HEK293 (cell line): ENCODE measurements around the gene TBC1D22A.

Experiments
- CTCF ChIA-PET: fragments of 350-600 bp; formaldehyde crosslinking; extraction: SDS; loops from one replicate; lab custom pipeline; 2021; ENCODE audit warnings: antibody characterized with exemption; lab: Yijun Ruan, JAX
- POLR2A ChIA-PET: fragments of 300-600 bp; formaldehyde crosslinking; extraction: SDS; loops from one replicate; lab custom pipeline; 2020; ENCODE audit warnings: antibody characterized with exemption, inconsistent platforms; lab: Yijun Ruan, JAX
- H3K27ac ChIP-seq: fragments of 200-500 bp; sonication (Bioruptor generic); 2 replicates; pipeline ENCODE4 v1.5.1; 2014; ENCODE audit warnings: low read depth, low read length, control low read depth, inconsistent platforms; ENCODE audit errors: extremely low read depth
- H3K36me3 ChIP-seq, 2 experiments: fragments of 200-500 bp in 1 of 2; sonication (Bioruptor generic) in 1 of 2; 1 replicate in 1 of 2; 2 replicates in 1 of 2; pipeline ENCODE4 v1.5.1; 2014 to 2017; ENCODE audit warnings: inconsistent platforms in 2 of 2, low read length in 2 of 2; ENCODE audit not compliant: control insufficient read depth in 2 of 2, insufficient read depth in 1 of 2
- H3K4me1 ChIP-seq: fragments of 200-500 bp; sonication (Bioruptor generic); 2 replicates; pipeline ENCODE4 v1.5.1; 2014; ENCODE audit warnings: mild to moderate bottlenecking, low read length, inconsistent platforms; ENCODE audit not compliant: control insufficient read depth, insufficient read depth
- H3K4me3 ChIP-seq: 2 replicates; pipeline ENCODE4 v1.5.1; 2011; ENCODE audit warnings: low read depth, mild to moderate bottlenecking, control low read depth, low read length, moderate library complexity
- H3K9me3 ChIP-seq: fragments of 200-500 bp; sonication (Bioruptor generic); 2 replicates; pipeline ENCODE4 v1.5.1; 2014; ENCODE audit warnings: low read depth, low read length, inconsistent platforms; ENCODE audit not compliant: control insufficient read depth, insufficient read depth
- HOXA7 ChIP-seq: sonication (generic); formaldehyde crosslinking; IDR thresholded peaks from 2 replicates; pipeline ENCODE4 v1.8.1; 2022; ENCODE audit warnings: missing genetic modification reagents, borderline replicate concordance
- PATZ1 ChIP-seq: fragments of 450-650 bp; formaldehyde crosslinking; IDR thresholded peaks from 2 replicates; pipeline ENCODE4 v1.5.1; 2016; ENCODE audit warnings: missing biosample characterization, missing genetic modification characterization
- ZBTB7A ChIP-seq: fragments of 450-650 bp; formaldehyde crosslinking; IDR thresholded peaks from 2 replicates; pipeline ENCODE4 v1.5.1; 2016; ENCODE audit warnings: low read depth, missing biosample characterization, missing genetic modification characterization
- ZNF18 ChIP-seq: fragments of 450-650 bp; formaldehyde crosslinking; IDR thresholded peaks from 2 replicates; pipeline ENCODE4 v1.5.1; 2016; ENCODE audit warnings: missing biosample characterization, missing genetic modification characterization
- ZNF24 ChIP-seq: fragments of 450-650 bp; formaldehyde crosslinking; IDR thresholded peaks from 2 replicates; pipeline ENCODE4 v1.5.1; 2016; ENCODE audit warnings: missing biosample characterization, missing genetic modification characterization
- ZNF521 ChIP-seq: fragments of 450-650 bp; formaldehyde crosslinking; IDR thresholded peaks from 2 replicates; pipeline ENCODE4 v1.5.1; 2017; ENCODE audit warnings: missing biosample characterization, mild to moderate bottlenecking, missing genetic modification characterization
- ZNF571 ChIP-seq: fragments of 450-650 bp; formaldehyde crosslinking; IDR thresholded peaks from 2 replicates; pipeline ENCODE4 v1.5.0; 2017; ENCODE audit warnings: missing biosample characterization, missing genetic modification characterization
- ZNF654 ChIP-seq: fragments of 450-650 bp; formaldehyde crosslinking; IDR thresholded peaks from 2 replicates; pipeline ENCODE4 v1.5.1; 2016; ENCODE audit warnings: low read depth, missing biosample characterization, missing genetic modification characterization
- ZNF76 ChIP-seq: fragments of 450-650 bp; formaldehyde crosslinking; IDR thresholded peaks from 2 replicates; pipeline ENCODE4; 2016; ENCODE audit warnings: low read depth, missing biosample characterization, missing genetic modification characterization, borderline replicate concordance
- TF ChIP-seq, protein P1 (sequence below): fragments of 450-650 bp; formaldehyde crosslinking; IDR thresholded peaks from 2 replicates; pipeline ENCODE4 v1.5.1; 2017; ENCODE audit warnings: missing biosample characterization, mild to moderate bottlenecking, missing genetic modification characterization, moderate library complexity
- TF ChIP-seq, protein P2 (sequence below): fragments of 450-650 bp; formaldehyde crosslinking; IDR thresholded peaks from 2 replicates; pipeline ENCODE4 v1.5.1; 2017; ENCODE audit warnings: missing biosample characterization, missing genetic modification characterization

TBC1D22A gene

DNA sequence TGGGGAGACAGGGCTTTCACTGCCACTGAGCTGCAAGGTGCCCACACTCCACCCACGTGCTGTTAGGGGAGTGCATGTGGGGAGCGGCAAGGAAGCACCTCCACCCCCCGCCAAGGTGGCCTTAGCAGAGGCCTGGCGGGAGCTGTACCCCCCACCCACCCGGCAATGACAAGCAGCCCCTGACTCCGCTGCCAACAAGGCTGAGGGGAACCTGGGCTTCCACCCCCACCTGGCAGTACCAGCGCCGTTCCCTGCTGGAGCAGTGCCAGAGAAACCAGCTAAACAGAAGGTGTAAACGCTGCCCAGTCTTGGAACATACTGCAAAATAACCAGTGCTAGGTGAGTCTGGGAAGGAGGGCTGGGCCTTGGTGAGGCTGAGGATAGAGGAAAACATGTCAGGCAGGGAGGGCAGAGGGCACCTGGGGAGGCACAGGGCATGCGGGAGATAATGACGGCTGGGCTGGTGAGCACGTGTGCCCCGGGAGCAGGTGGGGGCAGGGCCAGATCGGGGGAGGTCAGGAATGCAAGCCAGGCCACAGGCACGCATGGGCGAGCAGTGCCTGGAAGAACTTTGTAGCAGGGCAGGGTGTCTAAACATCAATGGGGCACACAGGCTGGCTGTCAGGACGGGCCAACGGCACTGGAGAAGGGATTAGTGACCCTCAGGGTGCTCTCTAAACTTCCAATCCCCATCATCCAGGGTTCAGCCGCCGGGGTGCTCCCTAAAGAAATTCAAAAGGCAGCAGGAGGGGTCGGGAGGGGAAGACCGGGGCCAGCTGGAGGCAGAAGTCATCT lies 31.0 kb upstream of the TBC1D22A start (continued):
- TF ChIP-seq, protein P1, sequence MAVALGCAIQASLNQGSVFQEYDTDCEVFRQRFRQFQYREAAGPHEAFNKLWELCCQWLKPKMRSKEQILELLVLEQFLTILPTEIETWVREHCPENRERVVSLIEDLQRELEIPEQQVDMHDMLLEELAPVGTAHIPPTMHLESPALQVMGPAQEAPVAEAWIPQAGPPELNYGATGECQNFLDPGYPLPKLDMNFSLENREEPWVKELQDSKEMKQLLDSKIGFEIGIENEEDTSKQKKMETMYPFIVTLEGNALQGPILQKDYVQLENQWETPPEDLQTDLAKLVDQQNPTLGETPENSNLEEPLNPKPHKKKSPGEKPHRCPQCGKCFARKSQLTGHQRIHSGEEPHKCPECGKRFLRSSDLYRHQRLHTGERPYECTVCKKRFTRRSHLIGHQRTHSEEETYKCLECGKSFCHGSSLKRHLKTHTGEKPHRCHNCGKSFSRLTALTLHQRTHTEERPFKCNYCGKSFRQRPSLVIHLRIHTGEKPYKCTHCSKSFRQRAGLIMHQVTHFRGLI: peak; percentile 9; the same call in 1 of the 2 replicates
- TF ChIP-seq PATZ1 (tag by site-specific recombination): peak; percentile 47; the same call in 1 of the 2 replicates

GRCh38 chr22:46732041-46732379 lies 30.4 kb upstream of the TBC1D22A start:
- TF ChIP-seq ZNF521 (tag by site-specific recombination) (no peak), ZNF571 (tag by site-specific recombination) (no peak), ZNF18 (tag by site-specific recombination) (no peak), ZBTB7A (tag by site-specific recombination) (no peak)
- POLR2A ChIA-PET: interaction anchor here (2.6 kb wide), 1 partner anchor 30 kb away, joined by 7 read pairs; the partner anchor contains the start of gene TBC1D22A
- no peak overlapping the region for H3K27ac ChIP-seq
- no peaks in the 10 kb centered on the region for H3K9me3 ChIP-seq
- CTCF ChIA-PET: no interaction called here
- H3K4me3 ChIP-seq: no peak overlapping the region
- peaks cover 31% of the 10 kb centered on the region for H3K4me1 ChIP-seq
- H3K36me3 ChIP-seq: peaks cover 4 to 27% of the 10 kb centered on the region in 2 experiments; a peak in 2 of 3 replicates

DNA sequence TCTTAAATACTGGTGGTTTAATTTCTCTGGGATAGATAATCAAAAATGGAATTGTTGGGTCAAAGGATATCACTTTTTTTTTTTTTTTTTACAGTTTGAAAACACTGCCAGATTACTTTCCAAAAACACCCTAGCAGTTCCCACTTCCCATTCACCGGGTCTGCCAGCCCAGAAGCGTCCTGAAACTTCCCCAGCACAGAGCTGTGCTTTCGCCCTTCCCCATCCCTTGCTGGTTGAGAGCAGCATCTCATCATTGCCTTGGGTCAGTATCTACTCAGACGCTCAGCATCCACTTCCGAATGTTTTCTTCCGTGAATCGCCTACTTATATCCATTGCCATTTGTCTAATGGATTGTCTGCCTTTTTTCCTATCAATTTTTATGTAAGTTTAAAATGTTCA lies 29.9 kb upstream of the TBC1D22A start:
- ChIA-PET POLR2A (no interaction called here), CTCF (interaction anchor here (0.9 kb wide), 1 partner anchor 68 kb away, joined by 3 read pairs; no protein-coding TSS in a partner anchor)
- peaks cover 4 to 27% of the 10 kb centered on the region in 2 experiments; a peak in 2 of 3 replicates for H3K36me3 ChIP-seq
- no peak overlapping the region for H3K27ac ChIP-seq
- peaks cover 31% of the 10 kb centered on the region for H3K4me1 ChIP-seq
- TF ChIP-seq, protein P2, sequence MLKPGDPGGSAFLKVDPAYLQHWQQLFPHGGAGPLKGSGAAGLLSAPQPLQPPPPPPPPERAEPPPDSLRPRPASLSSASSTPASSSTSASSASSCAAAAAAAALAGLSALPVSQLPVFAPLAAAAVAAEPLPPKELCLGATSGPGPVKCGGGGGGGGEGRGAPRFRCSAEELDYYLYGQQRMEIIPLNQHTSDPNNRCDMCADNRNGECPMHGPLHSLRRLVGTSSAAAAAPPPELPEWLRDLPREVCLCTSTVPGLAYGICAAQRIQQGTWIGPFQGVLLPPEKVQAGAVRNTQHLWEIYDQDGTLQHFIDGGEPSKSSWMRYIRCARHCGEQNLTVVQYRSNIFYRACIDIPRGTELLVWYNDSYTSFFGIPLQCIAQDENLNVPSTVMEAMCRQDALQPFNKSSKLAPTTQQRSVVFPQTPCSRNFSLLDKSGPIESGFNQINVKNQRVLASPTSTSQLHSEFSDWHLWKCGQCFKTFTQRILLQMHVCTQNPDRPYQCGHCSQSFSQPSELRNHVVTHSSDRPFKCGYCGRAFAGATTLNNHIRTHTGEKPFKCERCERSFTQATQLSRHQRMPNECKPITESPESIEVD: no peak
- no peak for TF ChIP-seq ZNF654
- no peak for TF ChIP-seq ZNF76 (tag by site-specific recombination)
- no peak for TF ChIP-seq HOXA7 (CRISPR knock-in tag)
- no peak for TF ChIP-seq ZNF24 (tag by site-specific recombination)
- H3K4me3 ChIP-seq: no peak overlapping the region
- H3K9me3 ChIP-seq: no peaks in the 10 kb centered on the region
